Measurements from ENCODE around the gene ATL1. TPM values are rescaled to one million over a fixed set of nuclear protein-coding genes. Genes with fewer than 3 reads are reported as not detected.
A peak's percentile ranks its signal among the peaks of the same experiment; 100 is the strongest.

Gene ATL1
- total and polyA plus RNA-seq, 2 experiments from 2014 or later: 4.3 to 6.0 TPM

DNA sequence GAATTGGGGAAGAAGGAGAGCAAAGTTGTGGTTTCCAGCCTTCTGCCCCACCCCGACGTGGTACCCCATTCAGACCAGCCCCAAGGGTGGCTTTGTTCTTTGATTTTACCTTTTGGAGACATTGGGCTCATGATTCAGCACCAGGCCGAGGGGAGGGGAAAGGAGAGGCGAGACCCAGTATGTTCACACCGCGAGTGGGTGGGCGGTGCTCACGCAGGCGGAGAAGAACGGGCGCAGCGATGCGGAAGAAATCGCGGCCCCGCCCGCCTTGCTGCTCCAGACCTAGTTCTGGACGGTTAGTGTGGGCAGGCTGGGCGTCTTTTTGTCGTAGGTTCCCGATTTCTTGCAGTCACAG is 963 bp downstream of the ATL1 start:
- Histone ChIP-seq H2AFZ (peak overlapping the region; percentile 96), H3K27me3 (peaks cover 55% of the 10 kb centered on the region), H3K9me3 (ENCODE audit: low read depth) (no peaks in the 10 kb centered on the region), H3K27ac (peak overlapping the region; percentile 80), H3K4me3 (peak overlapping the region; percentile 94), H3K4me2 (peak overlapping the region; percentile 98), H3K9me2 (replicated peaks; ENCODE audit: insufficient read depth) (no peaks in the 10 kb centered on the region), H3K36me3 (replicated peaks; ENCODE audit: insufficient read depth, low read depth) (no peaks in the 10 kb centered on the region), H4K20me1 (ENCODE audit: insufficient read depth, poor library complexity, severe bottlenecking) (no peaks in the 10 kb centered on the region), H3K79me2 (no peaks in the 10 kb centered on the region), H3K4me1 (ENCODE audit: insufficient read depth) (no peaks in the 10 kb centered on the region)
- TF ChIP-seq, protein P1, sequence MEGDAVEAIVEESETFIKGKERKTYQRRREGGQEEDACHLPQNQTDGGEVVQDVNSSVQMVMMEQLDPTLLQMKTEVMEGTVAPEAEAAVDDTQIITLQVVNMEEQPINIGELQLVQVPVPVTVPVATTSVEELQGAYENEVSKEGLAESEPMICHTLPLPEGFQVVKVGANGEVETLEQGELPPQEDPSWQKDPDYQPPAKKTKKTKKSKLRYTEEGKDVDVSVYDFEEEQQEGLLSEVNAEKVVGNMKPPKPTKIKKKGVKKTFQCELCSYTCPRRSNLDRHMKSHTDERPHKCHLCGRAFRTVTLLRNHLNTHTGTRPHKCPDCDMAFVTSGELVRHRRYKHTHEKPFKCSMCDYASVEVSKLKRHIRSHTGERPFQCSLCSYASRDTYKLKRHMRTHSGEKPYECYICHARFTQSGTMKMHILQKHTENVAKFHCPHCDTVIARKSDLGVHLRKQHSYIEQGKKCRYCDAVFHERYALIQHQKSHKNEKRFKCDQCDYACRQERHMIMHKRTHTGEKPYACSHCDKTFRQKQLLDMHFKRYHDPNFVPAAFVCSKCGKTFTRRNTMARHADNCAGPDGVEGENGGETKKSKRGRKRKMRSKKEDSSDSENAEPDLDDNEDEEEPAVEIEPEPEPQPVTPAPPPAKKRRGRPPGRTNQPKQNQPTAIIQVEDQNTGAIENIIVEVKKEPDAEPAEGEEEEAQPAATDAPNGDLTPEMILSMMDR (IDR thresholded peaks at IDR 0.05; ENCODE audit: poor library complexity): no peak
- TF ChIP-seq EZH2phosphoT487 (IDR thresholded peaks at IDR 0.05; ENCODE audit: low read depth, severe bottlenecking, unreplicated experiment) (no peak), EZH2 (IDR thresholded peaks at IDR 0.05; ENCODE audit: borderline replicate concordance) (no peak)
- DNase-seq (ENCODE audit: low spot score): peak; percentile 73
- 2% methylated on average over 21 of the region's 21 CpGs for WGBS (ENCODE audit: low lambda C conversion rate, missing lambda C conversion rate)

DNA sequence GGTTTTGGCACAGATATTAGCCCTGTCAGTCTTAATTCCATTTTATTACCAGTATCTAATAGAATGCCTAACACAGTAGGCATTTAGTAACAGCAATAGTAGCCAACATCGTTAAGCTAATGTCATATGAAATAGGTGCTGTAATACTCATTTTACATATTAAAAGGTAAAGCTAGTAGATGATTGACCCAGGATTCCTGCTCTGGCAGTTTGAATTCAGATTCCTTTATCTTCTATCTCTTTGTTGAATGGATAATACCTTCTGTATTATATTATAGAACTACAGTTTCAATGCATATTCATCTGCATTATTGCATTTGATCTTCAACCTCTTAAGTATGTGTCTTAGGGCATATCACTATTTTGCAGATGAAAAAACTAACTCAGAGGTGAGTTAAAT is 2.9 kb downstream of the ATL1 start:
- no peak for DNase-seq (ENCODE audit: low spot score)
- Histone ChIP-seq H3K79me2 (no peaks in the 10 kb centered on the region), H3K27ac (no peak overlapping the region), H2AFZ (no peak overlapping the region), H3K4me3 (no peak overlapping the region), H3K4me1 (ENCODE audit: insufficient read depth) (no peaks in the 10 kb centered on the region), H3K36me3 (replicated peaks; ENCODE audit: insufficient read depth, low read depth) (no peaks in the 10 kb centered on the region), H3K4me2 (no peak overlapping the region), H3K9me2 (replicated peaks; ENCODE audit: insufficient read depth) (no peaks in the 10 kb centered on the region), H3K9me3 (ENCODE audit: low read depth) (no peaks in the 10 kb centered on the region), H4K20me1 (ENCODE audit: insufficient read depth, poor library complexity, severe bottlenecking) (no peaks in the 10 kb centered on the region), H3K27me3 (peaks cover 36% of the 10 kb centered on the region)
- TF ChIP-seq, protein P1 (IDR thresholded peaks at IDR 0.05; ENCODE audit: poor library complexity): no peak
- TF ChIP-seq EZH2 (IDR thresholded peaks at IDR 0.05; ENCODE audit: borderline replicate concordance): no peak
- no peak for TF ChIP-seq EZH2phosphoT487 (IDR thresholded peaks at IDR 0.05; ENCODE audit: low read depth, severe bottlenecking, unreplicated experiment)
- WGBS (ENCODE audit: low lambda C conversion rate, missing lambda C conversion rate): 44% methylated on average over 1 of the region's 1 CpG

DNA sequence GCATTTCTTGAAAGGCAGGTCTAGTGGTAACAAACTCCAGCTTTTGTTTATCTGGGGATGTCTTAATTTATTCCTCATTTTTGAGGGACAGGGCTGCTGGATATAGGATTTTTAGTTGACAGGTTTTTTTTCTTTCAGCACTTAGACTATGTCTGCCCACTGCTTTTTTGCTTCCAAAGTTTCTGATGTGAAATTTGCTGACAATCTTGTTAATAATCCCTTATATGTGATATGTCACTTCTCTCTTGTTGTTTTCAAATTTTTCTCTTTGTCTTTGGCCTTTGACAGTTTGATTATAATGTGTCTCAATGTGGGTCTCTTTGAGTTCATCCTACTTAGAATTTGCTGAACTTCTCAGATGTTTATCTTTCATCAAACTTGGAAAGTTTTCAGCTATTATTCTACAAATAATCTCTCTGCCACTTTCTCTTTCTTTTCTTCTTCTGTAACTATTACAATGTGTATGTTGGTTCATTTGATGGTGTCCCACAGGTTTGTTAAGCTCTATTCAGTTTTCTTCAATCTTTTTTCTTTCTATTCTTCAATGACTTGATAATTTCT is 9.8 kb downstream of the ATL1 start:
- Histone ChIP-seq H3K79me2 (no peaks in the 10 kb centered on the region), H3K4me2 (no peak overlapping the region), H3K36me3 (replicated peaks; ENCODE audit: insufficient read depth, low read depth) (no peaks in the 10 kb centered on the region), H3K9me3 (ENCODE audit: low read depth) (peaks cover 15% of the 10 kb centered on the region), H3K27me3 (no peaks in the 10 kb centered on the region), H3K4me1 (ENCODE audit: insufficient read depth) (no peaks in the 10 kb centered on the region), H3K27ac (no peak overlapping the region), H2AFZ (no peak overlapping the region), H4K20me1 (ENCODE audit: insufficient read depth, poor library complexity, severe bottlenecking) (no peaks in the 10 kb centered on the region), H3K4me3 (no peak overlapping the region), H3K9me2 (replicated peaks; ENCODE audit: insufficient read depth) (no peaks in the 10 kb centered on the region)
- TF ChIP-seq, protein P1 (IDR thresholded peaks at IDR 0.05; ENCODE audit: poor library complexity): no peak
- TF ChIP-seq EZH2 (IDR thresholded peaks at IDR 0.05; ENCODE audit: borderline replicate concordance): no peak
- TF ChIP-seq EZH2phosphoT487 (IDR thresholded peaks at IDR 0.05; ENCODE audit: low read depth, severe bottlenecking, unreplicated experiment): no peak
- DNase-seq (ENCODE audit: low spot score): no peak

DNA sequence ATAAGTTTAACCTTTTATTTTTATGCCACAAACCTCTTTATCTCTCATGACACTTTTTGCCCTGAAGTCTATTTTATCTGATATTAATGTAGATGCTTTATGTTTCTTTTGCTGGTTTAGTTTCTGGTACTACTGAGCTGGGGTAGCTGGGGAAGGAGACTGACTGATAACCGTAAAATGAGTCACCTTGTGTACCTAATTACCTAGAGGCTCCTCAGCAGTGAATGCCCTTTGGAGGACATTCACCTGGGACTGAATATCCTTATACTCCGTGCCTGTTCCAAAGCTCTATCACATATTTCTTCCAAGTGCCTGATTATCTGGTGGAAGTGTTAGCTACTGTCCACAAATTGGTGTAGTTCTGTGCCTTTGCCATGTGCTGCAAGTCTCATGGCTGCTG is 13.9 kb downstream of the ATL1 start:
- Histone ChIP-seq H3K9me2 (replicated peaks; ENCODE audit: insufficient read depth) (no peaks in the 10 kb centered on the region), H3K27me3 (no peaks in the 10 kb centered on the region), H3K36me3 (replicated peaks; ENCODE audit: insufficient read depth, low read depth) (no peaks in the 10 kb centered on the region), H3K27ac (no peak overlapping the region), H3K4me3 (no peak overlapping the region), H3K79me2 (no peaks in the 10 kb centered on the region), H3K4me2 (no peak overlapping the region), H4K20me1 (ENCODE audit: insufficient read depth, poor library complexity, severe bottlenecking) (no peaks in the 10 kb centered on the region), H3K4me1 (ENCODE audit: insufficient read depth) (no peaks in the 10 kb centered on the region), H2AFZ (no peak overlapping the region), H3K9me3 (ENCODE audit: low read depth) (peaks cover 12% of the 10 kb centered on the region)
- TF ChIP-seq EZH2 (IDR thresholded peaks at IDR 0.05; ENCODE audit: borderline replicate concordance) (no peak), EZH2phosphoT487 (IDR thresholded peaks at IDR 0.05; ENCODE audit: low read depth, severe bottlenecking, unreplicated experiment) (no peak)
- TF ChIP-seq, protein P1 (IDR thresholded peaks at IDR 0.05; ENCODE audit: poor library complexity): no peak
- DNase-seq (ENCODE audit: low spot score): peak; percentile 32
- WGBS (ENCODE audit: low lambda C conversion rate, missing lambda C conversion rate): 48% methylated on average over 2 of the region's 2 CpGs
